ENCODE data around the gene SLC36A1. TPM values are rescaled to one million over a fixed set of nuclear protein-coding genes. Genes with fewer than 3 reads are reported as not detected.

The SLC36A1 gene
- total RNA-seq, 1 experiment from 2014 or later = 13.6 TPM

GRCh38 chr5:151522226-151522625, 74.8 kb downstream of the SLC36A1 start:
- no peak for ATAC-seq
- H3K4me3 ChIP-seq (ENCODE audit: low read depth in 2 of 2, low read length in 2 of 2) = no peak overlapping the region
- POLR2A ChIA-PET = no interaction called here
- no peak overlapping the region for H3K27ac ChIP-seq (ENCODE audit: low read length)
- DNase-seq (ENCODE audit: low read depth, low spot score) = no peak
- intact Hi-C loops (cut with micrococcal nuclease; ENCODE audit: unreplicated experiment) (loop anchor here (5.0 kb wide), 1 partner anchor 220 kb away; no protein-coding TSS in a partner anchor), in situ Hi-C loops (cut with HindIII; ENCODE audit: low pct_unique_long_range_greater_than_20kb, low sequenced_read_pairs) (no loop called here)
- no peak for TF ChIP-seq SIN3A (IDR thresholded peaks at IDR 0.05; ENCODE audit: borderline replicate concordance, insufficient read depth, low read depth, low read length)
- TF ChIP-seq, protein P1, sequence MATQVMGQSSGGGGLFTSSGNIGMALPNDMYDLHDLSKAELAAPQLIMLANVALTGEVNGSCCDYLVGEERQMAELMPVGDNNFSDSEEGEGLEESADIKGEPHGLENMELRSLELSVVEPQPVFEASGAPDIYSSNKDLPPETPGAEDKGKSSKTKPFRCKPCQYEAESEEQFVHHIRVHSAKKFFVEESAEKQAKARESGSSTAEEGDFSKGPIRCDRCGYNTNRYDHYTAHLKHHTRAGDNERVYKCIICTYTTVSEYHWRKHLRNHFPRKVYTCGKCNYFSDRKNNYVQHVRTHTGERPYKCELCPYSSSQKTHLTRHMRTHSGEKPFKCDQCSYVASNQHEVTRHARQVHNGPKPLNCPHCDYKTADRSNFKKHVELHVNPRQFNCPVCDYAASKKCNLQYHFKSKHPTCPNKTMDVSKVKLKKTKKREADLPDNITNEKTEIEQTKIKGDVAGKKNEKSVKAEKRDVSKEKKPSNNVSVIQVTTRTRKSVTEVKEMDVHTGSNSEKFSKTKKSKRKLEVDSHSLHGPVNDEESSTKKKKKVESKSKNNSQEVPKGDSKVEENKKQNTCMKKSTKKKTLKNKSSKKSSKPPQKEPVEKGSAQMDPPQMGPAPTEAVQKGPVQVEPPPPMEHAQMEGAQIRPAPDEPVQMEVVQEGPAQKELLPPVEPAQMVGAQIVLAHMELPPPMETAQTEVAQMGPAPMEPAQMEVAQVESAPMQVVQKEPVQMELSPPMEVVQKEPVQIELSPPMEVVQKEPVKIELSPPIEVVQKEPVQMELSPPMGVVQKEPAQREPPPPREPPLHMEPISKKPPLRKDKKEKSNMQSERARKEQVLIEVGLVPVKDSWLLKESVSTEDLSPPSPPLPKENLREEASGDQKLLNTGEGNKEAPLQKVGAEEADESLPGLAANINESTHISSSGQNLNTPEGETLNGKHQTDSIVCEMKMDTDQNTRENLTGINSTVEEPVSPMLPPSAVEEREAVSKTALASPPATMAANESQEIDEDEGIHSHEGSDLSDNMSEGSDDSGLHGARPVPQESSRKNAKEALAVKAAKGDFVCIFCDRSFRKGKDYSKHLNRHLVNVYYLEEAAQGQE (IDR thresholded peaks at IDR 0.05; ENCODE audit: insufficient read depth in 1 of 2, low read depth in 2 of 2, low read length in 1 of 2) = no peak
- no peak for TF ChIP-seq TCF7L2 (IDR thresholded peaks at IDR 0.05; ENCODE audit: low read depth, low read length)
- TF ChIP-seq, protein P2, sequence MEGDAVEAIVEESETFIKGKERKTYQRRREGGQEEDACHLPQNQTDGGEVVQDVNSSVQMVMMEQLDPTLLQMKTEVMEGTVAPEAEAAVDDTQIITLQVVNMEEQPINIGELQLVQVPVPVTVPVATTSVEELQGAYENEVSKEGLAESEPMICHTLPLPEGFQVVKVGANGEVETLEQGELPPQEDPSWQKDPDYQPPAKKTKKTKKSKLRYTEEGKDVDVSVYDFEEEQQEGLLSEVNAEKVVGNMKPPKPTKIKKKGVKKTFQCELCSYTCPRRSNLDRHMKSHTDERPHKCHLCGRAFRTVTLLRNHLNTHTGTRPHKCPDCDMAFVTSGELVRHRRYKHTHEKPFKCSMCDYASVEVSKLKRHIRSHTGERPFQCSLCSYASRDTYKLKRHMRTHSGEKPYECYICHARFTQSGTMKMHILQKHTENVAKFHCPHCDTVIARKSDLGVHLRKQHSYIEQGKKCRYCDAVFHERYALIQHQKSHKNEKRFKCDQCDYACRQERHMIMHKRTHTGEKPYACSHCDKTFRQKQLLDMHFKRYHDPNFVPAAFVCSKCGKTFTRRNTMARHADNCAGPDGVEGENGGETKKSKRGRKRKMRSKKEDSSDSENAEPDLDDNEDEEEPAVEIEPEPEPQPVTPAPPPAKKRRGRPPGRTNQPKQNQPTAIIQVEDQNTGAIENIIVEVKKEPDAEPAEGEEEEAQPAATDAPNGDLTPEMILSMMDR (IDR thresholded peaks at IDR 0.05) = no peak
- no peak for TF ChIP-seq POLR2AphosphoS5 (IDR thresholded peaks at IDR 0.05; ENCODE audit: low read depth, low read length)
- no peaks in the 10 kb centered on the region for H3K36me3 ChIP-seq (ENCODE audit: control insufficient read depth, insufficient read depth, low read length)
- CTCF ChIA-PET = interaction anchor here (0.7 kb wide), 1 partner anchor 21 kb away, joined by 3 read pairs; no protein-coding TSS in a partner anchor
- 0 out of 2 replicates have a peak, but pooled peaks cover 6% of the 10 kb centered on the region for H3K27me3 ChIP-seq (ENCODE audit: control insufficient read depth, insufficient read depth, low read length)
- BruUV-seq (replicated peaks) = no TSS peak
- no peaks in the 10 kb centered on the region for H3K9me3 ChIP-seq (ENCODE audit: control insufficient read depth, insufficient read depth, low read depth, low read length)
- H3K4me1 ChIP-seq (ENCODE audit: control insufficient read depth, insufficient read depth, low read length) = no peaks in the 10 kb centered on the region

- Histone ChIP-seq H3K27me3 (ENCODE audit: control insufficient read depth, insufficient read depth, low read length) (0 out of 2 replicates have a peak, but pooled peaks cover 6% of the 10 kb centered on the region), H3K27ac (ENCODE audit: low read length) (no peak overlapping the region), H3K36me3 (ENCODE audit: control insufficient read depth, insufficient read depth, low read length) (no peaks in the 10 kb centered on the region), H3K9me3 (ENCODE audit: control insufficient read depth, insufficient read depth, low read depth, low read length) (no peaks in the 10 kb centered on the region), H3K4me3 (ENCODE audit: low read depth in 2 of 2, low read length in 2 of 2) (no peak overlapping the region), H3K4me1 (ENCODE audit: control insufficient read depth, insufficient read depth, low read length) (no peaks in the 10 kb centered on the region)
- ChIA-PET CTCF (interaction anchor here (0.6 to 1.6 kb wide), 7 partner anchors 76 to 381 kb away, joined by 3 to 11 read pairs (median 4); partner anchors contain the start of gene SLC36A1), POLR2A (interaction anchor here (0.9 kb wide), 1 partner anchor 75 kb away, joined by 3 read pairs; no protein-coding TSS in a partner anchor)
- BruUV-seq (replicated peaks) = no TSS peak
- intact Hi-C loops (cut with micrococcal nuclease; ENCODE audit: unreplicated experiment) (loop anchor here (1.0 to 5.0 kb wide), 3 partner anchors 76 to 219 kb away; partner anchors contain the start of gene SLC36A1), in situ Hi-C loops (cut with HindIII; ENCODE audit: low pct_unique_long_range_greater_than_20kb, low sequenced_read_pairs) (no loop called here)
- DNase-seq (ENCODE audit: low read depth, low spot score) (peak; percentile 41), ATAC-seq (peak; percentile 92)
- no peak for TF ChIP-seq POLR2AphosphoS5 (IDR thresholded peaks at IDR 0.05; ENCODE audit: low read depth, low read length)
- TF ChIP-seq, protein P1 (IDR thresholded peaks at IDR 0.05; ENCODE audit: insufficient read depth in 1 of 2, low read depth in 2 of 2, low read length in 1 of 2) = no peak
- TF ChIP-seq SIN3A (IDR thresholded peaks at IDR 0.05; ENCODE audit: borderline replicate concordance, insufficient read depth, low read depth, low read length) = no peak
- TF ChIP-seq, protein P2 (IDR thresholded peaks at IDR 0.05) = peak; percentile 80
- no peak for TF ChIP-seq TCF7L2 (IDR thresholded peaks at IDR 0.05; ENCODE audit: low read depth, low read length)
Observed at GRCh38 chr5:151523335-151523734, 75.9 kb downstream of the SLC36A1 start.
